GM12878 (cell line): ENCODE measurements around the gene ATP2A3. TPM values are rescaled to one million over a fixed set of nuclear protein-coding genes. Genes with fewer than 3 reads are reported as not detected.

Source experiments
- ATAC-seq: fragments of 200-7000 bp; cut with Tn5 transposase; 3 replicates; pipeline ENCODE4 v1.9.1; 2020; ENCODE audit warnings: mild to moderate bottlenecking, moderate library complexity
- BruUV-seq: library from RNA; stranded (reverse); fragments of 400-500 nt; replicated peaks from 2 replicates; lab custom pipeline; 2021; lab: Mats Ljungman, UMichigan
- CTCF ChIA-PET: fragments of 300-600 bp; sonication (Branson Sonifier 250); formaldehyde crosslinking; extraction: SDS; loops from one replicate; lab custom pipeline; 2021; ENCODE audit warnings: inconsistent platforms; lab: Yijun Ruan, JAX
- POLR2A ChIA-PET: fragments of 350-600 bp; formaldehyde crosslinking; extraction: SDS; loops from one replicate; lab custom pipeline; 2021; ENCODE audit warnings: inconsistent platforms; lab: Charles Lee
- RAD21 ChIA-PET: fragments of 300-600 bp; sonication (Branson Sonifier 250); formaldehyde crosslinking; loops from one replicate; lab custom pipeline; 2023; ENCODE audit warnings: antibody characterized with exemption; ENCODE audit not compliant: unreplicated experiment; lab: Charles Lee
- SMC1A ChIA-PET: fragments of 300-600 bp; sonication (Branson Sonifier 250); formaldehyde crosslinking; loops from one replicate; lab custom pipeline; 2023; ENCODE audit not compliant: unreplicated experiment, uncharacterized antibody; lab: Charles Lee
- DNase-seq: peaks from one replicate; pipeline ENCODE4 v3.0.0-alpha.2; 2011; ENCODE audit warnings: low read depth, low spot score
- FAIRE-seq: peaks from 3 replicates; lab custom pipeline; 2011; peaks lifted over from hg19 to GRCh38; lab: Jason Lieb, UNC
- H2AFZ ChIP-seq: 2 replicates; pipeline ENCODE4 v1.6.0; 2011; ENCODE audit warnings: low read depth, low read length, control low read depth; ENCODE audit not compliant: control insufficient read depth
- H3K27ac ChIP-seq: 2 replicates; pipeline ENCODE4 v1.5.1; 2011; ENCODE audit warnings: control low read depth; ENCODE audit not compliant: control insufficient read depth, insufficient read depth
- H3K27me3 ChIP-seq, 2 experiments: replicated peaks in 1 of 2; 2 replicates each; pipeline versions ENCODE4 v1.6.0 to v1.6.1; 2011; ENCODE audit warnings: low read length in 1 of 2; ENCODE audit not compliant: control insufficient read depth in 2 of 2, insufficient read depth in 2 of 2
- H3K36me3 ChIP-seq, 2 experiments: 2 replicates each; pipeline ENCODE4 v1.5.1; 2011; ENCODE audit warnings: low read length in 1 of 2; ENCODE audit not compliant: control insufficient read depth in 2 of 2, insufficient read depth in 2 of 2
- H3K4me1 ChIP-seq: 2 replicates; pipeline ENCODE4 v1.6.1; 2011; ENCODE audit warnings: mild to moderate bottlenecking, low read length, moderate library complexity, mixed read lengths; ENCODE audit not compliant: control insufficient read depth, insufficient read depth
- H3K4me2 ChIP-seq: 2 replicates; pipeline ENCODE4 v1.6.0; 2011; ENCODE audit warnings: control low read depth; ENCODE audit not compliant: control insufficient read depth, insufficient read depth
- H3K4me3 ChIP-seq: fragments of 200-600 bp; sonication (generic); 2 replicates; pipeline ENCODE4 v1.5.1; 2016
- H3K79me2 ChIP-seq: 2 replicates; pipeline ENCODE4 v1.6.0; 2011; ENCODE audit warnings: low read length; ENCODE audit not compliant: control insufficient read depth, insufficient read depth
- H3K9ac ChIP-seq: 2 replicates; pipeline ENCODE4 v1.8.0; 2011; ENCODE audit warnings: low read length, control low read depth, mixed read lengths; ENCODE audit not compliant: control insufficient read depth, insufficient read depth
- H3K9me3 ChIP-seq: replicated peaks from 3 replicates; pipeline ENCODE4 v1.5.1; 2011; ENCODE audit warnings: mild to moderate bottlenecking, low read length; ENCODE audit not compliant: control insufficient read depth, insufficient read depth
- H4K20me1 ChIP-seq: 2 replicates; pipeline ENCODE4 v1.6.0; 2011; ENCODE audit not compliant: control insufficient read depth, insufficient read depth
- FOXK2 ChIP-seq: fragments of 450-650 bp; IDR thresholded peaks from 2 replicates; pipeline ENCODE4 v1.6.1; 2017; ENCODE audit warnings: mild to moderate bottlenecking, moderate library complexity
- HCFC1 ChIP-seq: fragments of 150-350 bp; IDR thresholded peaks from 2 replicates; pipeline ENCODE4 v1.6.1; 2014; ENCODE audit warnings: low read length
- HDGF ChIP-seq: fragments of 450-650 bp; IDR thresholded peaks from 2 replicates; pipeline ENCODE4 v1.6.1; 2016; ENCODE audit warnings: antibody characterized with exemption
- NFXL1 ChIP-seq: fragments of 450-650 bp; IDR thresholded peaks from 2 replicates; pipeline ENCODE4 v1.6.1; 2017; ENCODE audit warnings: antibody characterized with exemption, mild to moderate bottlenecking, borderline replicate concordance
- RCOR1 ChIP-seq: conservative IDR thresholded peaks from 2 replicates; pipeline ENCODE4 v1.6.1; 2012; ENCODE audit warnings: low read depth, low read length, improper control_type of control experiment
- SUPT20H ChIP-seq: IDR thresholded peaks from 2 replicates; pipeline ENCODE4 v1.6.1; 2011; ENCODE audit warnings: low read depth, mild to moderate bottlenecking, low read length, moderate library complexity, borderline replicate concordance; ENCODE audit not compliant: control insufficient read depth
- TCF7 ChIP-seq: IDR thresholded peaks from 2 replicates; pipeline ENCODE4 v1.6.1; 2014; ENCODE audit warnings: antibody characterized with exemption, borderline replicate concordance
- WGBS: methylation state at CpG from one replicate; pipeline ENCODE4 v1.1.6; 2016; ENCODE audit warnings: low lambda C conversion rate; ENCODE audit not compliant: insufficient replicate concordance, insufficient coverage; ENCODE audit errors: missing lambda C conversion rate; 5-methylcytosine and 5-hydroxymethylcytosine counted together
- in situ Hi-C: fragments of 300-500 bp; cut with MboI; formaldehyde crosslinking; loops from 9 replicates; pipeline ENCODE4 v1.14.3; 2018; ENCODE audit warnings: mixed read lengths
- intact Hi-C: fragments of 100-400 bp; cut with micrococcal nuclease; formaldehyde crosslinking; loops from one replicate; pipeline ENCODE4 v1.14.2; 2022; ENCODE audit not compliant: unreplicated experiment
- polyA plus RNA-seq, 11 experiments: library from polyadenylated mRNA; depleted of rRNA in 4 of 11; unstranded in 6 of 11; stranded (reverse) in 5 of 11; fragments of >200 nt; fragmentation: Nextera tagmentation in 4 of 11; fragmentation: Illumina TruSeq in 1 of 11; extraction: Ambion mirVana in 4 of 11; extraction: Trizol in 1 of 11; gene quantifications; 1 replicate in 1 of 11; 2 replicates in 10 of 11; pipeline versions ENCODE4 v1.2.1 to v1.2.3, GENCODE V29; 2011 to 2016; ENCODE audit warnings: inconsistent platforms in 2 of 11, missing spikeins in 2 of 11, low read depth in 1 of 11
- total RNA-seq, 4 experiments: library from RNA; depleted of rRNA in 3 of 4; stranded (reverse); fragments of >200 nt in 3 of 4; fragmentation: Illumina TruSeq in 1 of 4; extraction: Trizol in 1 of 4; gene quantifications; 2 replicates each; pipeline versions ENCODE4 v1.2.1 to v1.2.3, GENCODE V29; 2013 to 2021
- TF ChIP-seq, protein P1 (sequence below): fragments of 450-650 bp; IDR thresholded peaks from 2 replicates; pipeline ENCODE4 v1.6.1; 2018; ENCODE audit warnings: mild to moderate bottlenecking, low read depth, moderate library complexity; ENCODE audit not compliant: partially characterized antibody
- TF ChIP-seq, protein P2 (sequence below): IDR thresholded peaks from 2 replicates; pipeline ENCODE4 v1.6.1; 2012; ENCODE audit warnings: low read depth, low read length, improper control_type of control experiment

Gene ATP2A3
- total and polyA plus RNA-seq, 10 of the 15 experiments (the other 5 are each of a cell fraction or from before 2014, with no cell fraction given), result 1.0 to 99.2 (median 37.9) TPM

DNA sequence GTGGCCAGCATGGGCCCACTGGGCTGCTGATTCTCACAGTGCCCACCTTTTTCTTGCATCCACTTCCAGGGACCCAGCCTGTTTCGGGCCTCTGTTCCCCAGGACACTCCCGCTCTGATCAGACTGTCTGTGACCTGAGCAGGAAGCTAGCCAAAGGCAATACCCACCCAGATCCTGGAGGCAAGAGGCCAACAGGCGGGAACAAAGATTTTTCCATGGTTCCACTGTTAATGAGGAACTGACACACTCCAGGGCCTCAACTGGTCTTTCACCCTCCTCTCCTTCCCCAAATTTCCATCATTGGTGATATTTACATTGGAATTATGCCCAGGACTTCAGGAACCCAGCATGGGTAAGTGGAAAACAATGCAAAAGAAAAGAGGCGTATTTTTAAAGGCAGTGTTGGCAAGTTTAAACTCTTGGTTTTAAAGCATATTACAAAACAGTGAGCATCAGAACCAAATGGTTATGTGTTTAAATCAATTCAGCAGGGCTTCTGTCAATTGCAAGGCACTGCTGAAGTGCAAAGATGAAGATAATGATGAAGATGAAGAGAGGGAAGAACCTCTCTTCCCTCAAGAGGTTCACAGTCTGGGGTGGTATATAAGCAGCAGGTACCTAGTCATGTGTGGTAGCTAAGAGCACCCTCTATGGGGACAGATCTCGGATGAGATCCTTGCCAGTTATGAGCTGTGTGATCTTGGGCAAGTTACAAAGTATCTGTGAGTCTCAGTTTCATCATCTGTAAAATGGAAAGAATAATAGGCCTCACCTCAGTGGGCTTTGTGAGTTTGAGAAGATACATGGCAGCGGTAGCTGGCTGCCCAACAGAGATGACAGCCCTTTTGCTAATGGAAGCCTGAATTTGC, 14.4 kb upstream of the ATP2A3 start:
- TF ChIP-seq HCFC1 (no peak), SUPT20H (no peak), FOXK2 (no peak), NFXL1 (no peak), TCF7 (no peak), HDGF (no peak), RCOR1 (no peak)
- TF ChIP-seq, protein P1, sequence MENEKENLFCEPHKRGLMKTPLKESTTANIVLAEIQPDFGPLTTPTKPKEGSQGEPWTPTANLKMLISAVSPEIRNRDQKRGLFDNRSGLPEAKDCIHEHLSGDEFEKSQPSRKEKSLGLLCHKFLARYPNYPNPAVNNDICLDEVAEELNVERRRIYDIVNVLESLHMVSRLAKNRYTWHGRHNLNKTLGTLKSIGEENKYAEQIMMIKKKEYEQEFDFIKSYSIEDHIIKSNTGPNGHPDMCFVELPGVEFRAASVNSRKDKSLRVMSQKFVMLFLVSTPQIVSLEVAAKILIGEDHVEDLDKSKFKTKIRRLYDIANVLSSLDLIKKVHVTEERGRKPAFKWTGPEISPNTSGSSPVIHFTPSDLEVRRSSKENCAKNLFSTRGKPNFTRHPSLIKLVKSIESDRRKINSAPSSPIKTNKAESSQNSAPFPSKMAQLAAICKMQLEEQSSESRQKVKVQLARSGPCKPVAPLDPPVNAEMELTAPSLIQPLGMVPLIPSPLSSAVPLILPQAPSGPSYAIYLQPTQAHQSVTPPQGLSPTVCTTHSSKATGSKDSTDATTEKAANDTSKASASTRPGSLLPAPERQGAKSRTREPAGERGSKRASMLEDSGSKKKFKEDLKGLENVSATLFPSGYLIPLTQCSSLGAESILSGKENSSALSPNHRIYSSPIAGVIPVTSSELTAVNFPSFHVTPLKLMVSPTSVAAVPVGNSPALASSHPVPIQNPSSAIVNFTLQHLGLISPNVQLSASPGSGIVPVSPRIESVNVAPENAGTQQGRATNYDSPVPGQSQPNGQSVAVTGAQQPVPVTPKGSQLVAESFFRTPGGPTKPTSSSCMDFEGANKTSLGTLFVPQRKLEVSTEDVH, result no peak
- TF ChIP-seq, protein P2, sequence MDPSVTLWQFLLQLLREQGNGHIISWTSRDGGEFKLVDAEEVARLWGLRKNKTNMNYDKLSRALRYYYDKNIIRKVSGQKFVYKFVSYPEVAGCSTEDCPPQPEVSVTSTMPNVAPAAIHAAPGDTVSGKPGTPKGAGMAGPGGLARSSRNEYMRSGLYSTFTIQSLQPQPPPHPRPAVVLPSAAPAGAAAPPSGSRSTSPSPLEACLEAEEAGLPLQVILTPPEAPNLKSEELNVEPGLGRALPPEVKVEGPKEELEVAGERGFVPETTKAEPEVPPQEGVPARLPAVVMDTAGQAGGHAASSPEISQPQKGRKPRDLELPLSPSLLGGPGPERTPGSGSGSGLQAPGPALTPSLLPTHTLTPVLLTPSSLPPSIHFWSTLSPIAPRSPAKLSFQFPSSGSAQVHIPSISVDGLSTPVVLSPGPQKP, result no peak
- SMC1A ChIA-PET, result interaction anchor here (0.9 to 1.4 kb wide), 4 partner anchors 13 to 30 kb away, joined by 3 to 5 read pairs (median 4); no protein-coding TSS in a partner anchor
- Histone ChIP-seq H3K27ac (no peak overlapping the region), H3K79me2 (no peaks in the 10 kb centered on the region), H3K4me1 (peaks cover under 1% of the 10 kb centered on the region), H3K27me3 (no peaks in the 10 kb centered on the region), H3K9ac (no peak overlapping the region), H3K4me3 (no peak overlapping the region), H2AFZ (no peak overlapping the region), H4K20me1 (no peaks in the 10 kb centered on the region), H3K9me3 (peaks cover 1% of the 10 kb centered on the region; the same call in 2 of the 3 replicates), H3K4me2 (no peak overlapping the region), H3K36me3 (no peaks in the 10 kb centered on the region)
- RAD21 ChIA-PET, result interaction anchor here (1.5 kb wide), 1 partner anchor 13 kb away, joined by 6 read pairs; no protein-coding TSS in a partner anchor
- POLR2A ChIA-PET, result interaction anchor here (0.5 to 0.7 kb wide), 3 partner anchors 239 to 432 kb away, joined by 3 to 5 read pairs (median 3); no protein-coding TSS in a partner anchor
- in situ Hi-C loops, result no loop called here
- FAIRE-seq (no peak), DNase-seq (no peak), ATAC-seq (no peak)
- intact Hi-C loops, result no loop called here
- no TSS peak for BruUV-seq
- CTCF ChIA-PET, result interaction anchor here (0.6 to 1.6 kb wide), 2 partner anchors 26 to 47 kb away, joined by 3 read pairs; no protein-coding TSS in a partner anchor
- 83% methylated on average over 6 of the region's 6 CpGs for WGBS
